ENCODE measurements around the gene PEPD. TPM values are rescaled to one million over a fixed set of nuclear protein-coding genes. Genes with fewer than 3 reads are reported as not detected.

Gene PEPD
- total and polyA plus RNA-seq, 4 donors: 37.3 to 211 (median 117) TPM

- H3K9me3 ChIP-seq (ENCODE audit: control insufficient read depth in 4 of 4, low read length in 3 of 4): no peaks in the 10 kb centered on the region
- H3K4me3 ChIP-seq (ENCODE audit: low read depth in 1 of 3, low read length in 3 of 3): no peak overlapping the region
- TF ChIP-seq GABPA (IDR thresholded peaks at IDR 0.05 in 1 of 2, conservative IDR thresholded peaks at IDR 0.05 in 1 of 2) (no peak), NR2F2 (IDR thresholded peaks at IDR 0.05) (no peak), EGR1 (IDR thresholded peaks at IDR 0.05; ENCODE audit: low read depth in 2 of 2) (no peak), ATF3 (IDR thresholded peaks at IDR 0.05) (no peak), RXRA (IDR thresholded peaks at IDR 0.05) (no peak)
- WGBS: 64% methylated on average over 2 of the region's 2 CpGs
- H3K4me1 ChIP-seq (ENCODE audit: control insufficient read depth in 4 of 4, insufficient read depth in 4 of 4, low read length in 3 of 4): peaks cover 2 to 12% (median 5%) of the 10 kb centered on the region in 4 donors
- H3K27ac ChIP-seq (ENCODE audit: low read depth in 1 of 2, low read length in 2 of 2): no peak overlapping the region
- no peaks in the 10 kb centered on the region for H3K36me3 ChIP-seq (ENCODE audit: control insufficient read depth in 4 of 4, insufficient read depth in 3 of 4, low read depth in 1 of 4, low read length in 3 of 4)
- no peaks in the 10 kb centered on the region for H3K27me3 ChIP-seq (ENCODE audit: control insufficient read depth in 4 of 4, insufficient read depth in 4 of 4, low read length in 3 of 4)
- H3K9ac ChIP-seq (ENCODE audit: low read depth in 1 of 2, low read length in 2 of 2): no peak overlapping the region
- no peak for DNase-seq (ENCODE audit: low spot score)
Observed at GRCh38 chr19:33528404-33528803, 6.8 kb upstream of the PEPD start.

- Histone ChIP-seq H3K9ac (ENCODE audit: low read depth in 1 of 2, low read length in 2 of 2) (no peak overlapping the region), H3K27ac (ENCODE audit: low read depth in 1 of 2, low read length in 2 of 2) (no peak overlapping the region), H3K9me3 (ENCODE audit: control insufficient read depth in 4 of 4, low read length in 3 of 4) (no peaks in the 10 kb centered on the region), H3K27me3 (ENCODE audit: control insufficient read depth in 4 of 4, insufficient read depth in 4 of 4, low read length in 3 of 4) (no peaks in the 10 kb centered on the region), H3K36me3 (ENCODE audit: control insufficient read depth in 4 of 4, insufficient read depth in 3 of 4, low read depth in 1 of 4, low read length in 3 of 4) (no peaks in the 10 kb centered on the region), H3K4me3 (ENCODE audit: low read depth in 1 of 3, low read length in 3 of 3) (no peak overlapping the region), H3K4me1 (ENCODE audit: control insufficient read depth in 4 of 4, insufficient read depth in 4 of 4, low read length in 3 of 4) (peaks cover 2 to 25% (median 10%) of the 10 kb centered on the region in 4 donors)
- no peak for DNase-seq (ENCODE audit: low spot score)
- TF ChIP-seq HNF4A (conservative IDR thresholded peaks at IDR 0.05) (no peak), YY1 (IDR thresholded peaks at IDR 0.05) (no peak), RAD21 (IDR thresholded peaks at IDR 0.05) (no peak), TAF1 (conservative IDR thresholded peaks at IDR 0.05) (no peak), GABPA (IDR thresholded peaks at IDR 0.05 in 1 of 2, conservative IDR thresholded peaks at IDR 0.05 in 1 of 2) (no peak), REST (IDR thresholded peaks at IDR 0.05) (no peak), ZBTB33 (IDR thresholded peaks at IDR 0.05) (no peak), JUND (IDR thresholded peaks at IDR 0.05) (no peak), RXRA (IDR thresholded peaks at IDR 0.05) (no peak), NR2F2 (IDR thresholded peaks at IDR 0.05) (no peak)
- 91% methylated on average over 2 of the region's 2 CpGs for WGBS
Observed at GRCh38 chr19:33527125-33527524, 5.5 kb upstream of the PEPD start.

Measured in liver (tissue), 9 donors.